ENCODE measurements around the gene YEATS4.

YEATS4 gene

DNA sequence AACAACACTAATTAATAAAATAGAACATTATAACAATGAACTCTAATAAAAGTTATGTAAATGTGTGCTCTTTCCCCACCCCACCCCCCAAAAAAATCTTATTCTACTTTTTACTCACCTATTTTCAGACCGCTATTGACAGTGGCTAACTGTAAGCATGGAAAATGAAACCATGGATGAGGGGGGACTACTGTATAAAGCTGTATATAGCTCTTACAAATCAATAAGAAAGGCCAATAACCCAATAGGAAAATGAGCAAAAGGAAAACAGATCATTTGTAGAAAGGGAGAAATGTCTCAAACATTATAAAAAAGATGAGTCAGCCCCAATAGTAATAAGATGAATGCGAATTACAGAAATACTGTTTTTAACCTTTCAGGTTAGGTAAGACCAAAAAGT lies 27.4 kb downstream of the YEATS4 start:
- in situ Hi-C loops (cut with MboI; ENCODE audit: low sequenced_read_pairs) = no loop called here

DNA sequence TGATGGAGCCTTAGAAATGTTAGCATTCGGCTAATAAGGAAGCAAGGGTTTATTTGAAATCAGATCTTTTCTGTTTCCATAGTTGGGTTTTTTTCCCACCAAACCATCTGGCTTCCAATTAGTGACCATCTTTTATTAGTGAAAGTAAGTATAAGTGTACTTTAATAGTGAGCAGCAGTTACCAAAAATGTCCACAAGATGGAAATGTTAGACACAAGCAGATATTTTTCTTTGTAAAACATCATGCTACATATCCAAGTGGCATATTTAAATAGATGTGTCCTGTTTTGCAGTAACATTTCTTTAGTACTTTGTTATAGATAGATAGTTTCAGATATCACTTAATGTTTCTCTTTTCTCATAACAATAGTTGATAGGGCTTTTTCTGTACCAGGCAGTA lies 28.8 kb downstream of the YEATS4 start:
- in situ Hi-C loops (cut with MboI; ENCODE audit: low sequenced_read_pairs) = no loop called here

DNA sequence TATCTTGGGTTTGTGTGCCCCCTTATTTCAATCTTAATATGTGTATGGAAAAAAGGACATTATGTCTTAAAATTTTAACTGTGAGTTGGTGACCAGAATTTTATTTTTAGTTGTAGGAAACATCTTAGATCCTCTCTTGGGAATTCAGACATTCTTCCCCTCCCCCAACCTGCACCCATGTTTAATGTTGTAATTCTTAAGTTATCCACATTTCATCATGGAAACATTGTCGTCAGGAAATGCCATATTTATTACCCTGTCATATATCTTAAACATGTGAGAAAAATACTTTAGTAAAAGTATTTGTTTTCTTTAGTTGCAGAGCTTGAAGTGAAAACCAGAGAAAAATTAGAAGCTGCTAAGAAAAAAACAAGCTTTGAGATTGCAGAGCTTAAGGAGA lies 30.3 kb downstream of the YEATS4 start:
- in situ Hi-C loops (cut with MboI; ENCODE audit: low sequenced_read_pairs) = no loop called here

DNA sequence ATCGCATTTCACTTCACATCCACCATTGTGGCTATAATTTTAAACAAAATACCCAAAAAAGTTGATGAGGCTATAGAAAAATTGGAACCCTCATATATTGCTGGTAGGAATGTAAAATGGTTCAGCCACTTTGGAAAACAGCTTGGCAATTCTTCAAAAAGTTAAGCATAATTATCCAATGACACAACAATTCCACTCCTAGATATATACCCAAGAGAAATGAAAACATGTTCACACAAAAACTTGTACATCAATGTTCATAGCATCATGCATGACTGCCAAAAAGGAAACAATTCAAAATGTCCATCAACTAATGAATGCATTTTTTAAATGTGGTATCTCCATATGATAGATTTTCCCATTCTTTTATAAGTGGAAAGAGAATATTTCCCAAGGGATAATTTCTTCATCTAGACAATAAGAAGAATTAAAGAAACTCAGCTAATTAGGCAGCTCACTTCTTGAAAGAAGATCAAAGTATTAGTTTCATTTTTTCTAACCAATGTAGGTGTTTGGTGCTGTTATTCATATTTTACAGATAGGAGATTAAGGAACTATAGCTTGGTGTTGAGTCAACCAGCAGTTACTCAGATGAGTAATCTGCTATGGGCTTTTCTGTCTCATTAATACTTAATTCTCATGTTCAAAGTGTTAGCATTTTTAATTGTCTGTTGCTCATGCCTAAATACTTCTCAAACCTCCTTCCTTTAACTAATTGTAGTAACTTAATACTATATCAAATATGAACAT lies 32.8 kb downstream of the YEATS4 start:
- in situ Hi-C loops (cut with MboI; ENCODE audit: low sequenced_read_pairs) = no loop called here

DNA sequence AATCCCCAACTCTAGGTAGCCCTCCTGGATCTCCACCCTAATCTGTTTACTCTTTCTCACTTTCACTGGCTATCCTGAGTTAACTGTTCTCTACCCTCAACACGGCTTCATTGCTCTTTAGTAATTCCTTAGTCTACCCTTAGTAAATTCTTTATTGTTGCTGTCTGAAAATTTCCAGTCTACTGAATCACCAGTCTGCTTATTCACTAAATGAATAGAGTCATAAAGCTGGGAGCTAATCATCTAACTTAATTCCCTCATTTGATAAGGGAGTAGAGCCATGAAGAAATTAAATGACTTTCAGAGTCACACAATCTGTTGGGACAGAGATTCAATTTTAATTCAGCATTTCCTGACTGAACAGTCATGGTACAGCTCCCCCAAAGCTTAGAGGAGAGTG lies 36.5 kb downstream of the YEATS4 start:
- in situ Hi-C loops (cut with MboI; ENCODE audit: low sequenced_read_pairs) = no loop called here

DNA sequence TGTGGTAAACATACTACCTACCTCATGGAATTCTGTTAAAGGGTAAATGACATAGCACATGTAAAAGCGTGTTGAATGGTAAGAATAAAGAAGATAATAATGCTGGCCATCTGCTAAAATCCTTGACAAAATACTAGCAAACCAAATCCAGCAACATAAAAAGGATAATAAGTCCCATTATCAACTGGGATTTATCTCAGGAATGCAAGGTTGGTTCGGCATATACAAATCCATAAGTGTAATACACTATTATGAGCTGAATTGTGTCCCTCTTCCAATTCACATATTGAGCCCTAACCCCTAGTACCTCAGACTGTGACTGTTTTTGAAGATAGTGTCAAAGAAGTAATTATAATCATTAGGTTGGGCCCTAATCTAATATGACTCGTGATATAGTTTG lies 37.4 kb downstream of the YEATS4 start:
- in situ Hi-C loops (cut with MboI; ENCODE audit: low sequenced_read_pairs) = no loop called here

DNA sequence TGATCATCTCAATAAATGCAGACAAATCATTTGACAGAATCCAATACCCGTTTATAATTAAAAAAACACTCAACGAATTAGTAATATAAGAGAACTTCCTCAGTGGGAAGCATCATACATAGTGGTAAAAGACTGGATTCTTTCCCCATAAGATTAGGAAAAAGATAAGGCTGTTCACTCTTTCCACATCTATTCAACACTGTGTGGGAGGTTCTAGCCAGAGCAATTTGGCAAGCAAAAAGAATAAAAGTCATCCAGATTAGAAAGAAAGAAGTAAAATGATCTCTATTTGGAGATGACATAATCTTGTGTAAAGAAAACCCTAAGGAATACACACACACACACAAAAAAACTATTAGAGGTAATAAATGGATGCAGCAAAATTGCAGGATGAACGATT lies 38.4 kb downstream of the YEATS4 start:
- in situ Hi-C loops (cut with MboI; ENCODE audit: low sequenced_read_pairs) = no loop called here

DNA sequence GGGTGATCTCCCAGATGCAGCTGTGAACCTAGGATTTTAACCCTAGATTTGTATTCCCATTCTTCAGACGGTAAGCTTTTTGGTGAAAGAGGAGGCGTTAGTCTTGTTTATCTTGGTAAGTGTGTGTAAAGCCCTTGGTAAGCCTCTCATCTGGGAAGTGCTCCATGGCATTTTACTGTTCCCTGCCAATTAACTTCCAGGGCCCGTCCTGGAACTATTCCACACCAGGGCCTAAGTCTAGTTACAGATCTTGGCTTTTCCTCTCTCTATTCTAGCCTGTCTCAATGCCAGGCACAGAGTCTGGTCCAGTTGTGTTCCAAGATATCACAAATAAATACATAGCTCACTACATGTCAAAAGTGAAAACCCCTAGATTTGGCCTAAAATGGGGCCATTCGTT lies 42.4 kb downstream of the YEATS4 start:
- in situ Hi-C loops (cut with MboI; ENCODE audit: low sequenced_read_pairs) = no loop called here

DNA sequence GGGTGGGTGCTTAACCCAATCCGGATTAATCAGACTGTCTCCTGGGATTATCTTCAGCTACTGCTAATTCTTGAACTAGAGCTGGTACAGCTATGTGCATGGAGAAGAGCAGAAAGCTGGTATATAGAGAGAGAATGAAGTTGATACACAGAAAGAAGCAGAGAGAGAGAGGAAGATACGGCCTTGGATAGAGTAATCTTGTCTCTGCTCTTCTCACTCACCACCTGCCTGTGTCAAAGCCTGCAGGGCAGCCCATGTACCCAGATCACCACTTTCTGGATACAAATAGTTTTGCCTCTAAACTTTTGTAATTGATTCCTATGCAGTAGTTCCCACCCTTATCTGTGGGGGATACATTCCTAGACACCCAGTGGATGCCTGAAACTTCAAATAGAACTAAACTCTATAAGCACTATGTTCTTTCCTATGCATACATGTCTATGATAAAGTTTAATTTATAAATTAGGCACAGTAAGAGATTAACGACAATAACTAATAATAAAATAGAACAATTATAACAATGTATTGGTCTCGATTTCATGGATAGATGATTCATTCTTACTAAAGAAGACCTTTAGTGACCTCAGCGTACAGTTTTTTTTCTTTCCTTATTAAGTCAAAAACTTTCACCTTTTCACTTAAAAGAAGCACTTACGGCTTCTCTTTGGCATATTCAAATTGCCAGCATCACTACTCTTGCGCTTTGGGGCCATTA lies 45.5 kb downstream of the YEATS4 start:
- in situ Hi-C loops (cut with MboI; ENCODE audit: low sequenced_read_pairs) = no loop called here

DNA sequence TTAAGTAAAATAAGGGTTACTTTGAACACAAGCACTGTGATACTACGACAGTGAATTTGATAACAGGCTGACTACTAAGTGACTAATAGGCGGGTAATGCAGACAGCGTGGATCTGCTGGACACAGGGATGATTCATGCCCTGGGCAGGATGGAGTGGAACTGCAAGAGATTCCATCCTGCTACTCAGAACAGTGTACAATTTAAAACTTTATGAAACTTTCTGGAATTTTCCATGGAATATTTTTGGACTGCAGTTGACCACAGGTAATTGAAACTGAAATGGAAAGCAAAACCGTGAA lies 46.0 kb downstream of the YEATS4 start:
- in situ Hi-C loops (cut with MboI; ENCODE audit: low sequenced_read_pairs) = no loop called here

DNA sequence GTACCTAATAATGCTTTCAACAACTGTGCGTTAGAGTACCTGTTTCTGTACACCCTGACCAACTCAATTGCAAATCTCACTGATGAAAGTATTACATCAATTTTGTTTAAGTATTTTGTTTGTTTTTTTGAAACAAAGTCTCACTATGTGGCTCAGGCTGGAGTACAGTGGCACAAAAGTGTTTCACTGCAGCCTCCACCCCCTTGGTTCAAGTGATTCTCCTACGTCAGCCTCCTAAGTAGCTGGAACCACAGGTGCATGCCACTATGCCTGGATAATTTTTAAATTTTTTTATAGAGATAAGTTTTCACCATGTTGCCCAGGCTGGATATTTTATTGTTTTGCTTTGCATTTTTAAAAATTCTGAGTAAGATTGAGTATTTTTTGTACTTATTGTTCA lies 46.7 kb downstream of the YEATS4 start:
- in situ Hi-C loops (cut with MboI; ENCODE audit: low sequenced_read_pairs) = no loop called here

DNA sequence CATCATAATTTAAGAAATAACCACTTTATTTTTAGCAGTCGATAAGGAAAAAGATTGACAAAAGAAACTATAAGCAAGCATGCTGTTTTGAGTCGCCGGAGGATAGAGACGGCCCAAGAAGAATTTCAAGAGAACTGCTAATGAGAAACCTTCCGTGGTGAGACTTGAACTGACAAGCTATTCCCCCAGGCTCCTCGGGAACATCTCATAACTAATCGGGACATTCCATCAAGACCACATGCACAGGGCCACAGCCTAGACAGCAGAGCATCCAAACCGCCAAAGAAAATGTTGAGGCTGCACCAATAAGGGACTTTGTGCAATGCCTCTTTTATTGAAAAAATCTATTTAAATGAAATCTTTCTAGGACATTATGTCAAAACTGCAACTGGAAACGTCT lies 51.0 kb downstream of the YEATS4 start:
- in situ Hi-C loops (cut with MboI; ENCODE audit: low sequenced_read_pairs) = no loop called here

DNA sequence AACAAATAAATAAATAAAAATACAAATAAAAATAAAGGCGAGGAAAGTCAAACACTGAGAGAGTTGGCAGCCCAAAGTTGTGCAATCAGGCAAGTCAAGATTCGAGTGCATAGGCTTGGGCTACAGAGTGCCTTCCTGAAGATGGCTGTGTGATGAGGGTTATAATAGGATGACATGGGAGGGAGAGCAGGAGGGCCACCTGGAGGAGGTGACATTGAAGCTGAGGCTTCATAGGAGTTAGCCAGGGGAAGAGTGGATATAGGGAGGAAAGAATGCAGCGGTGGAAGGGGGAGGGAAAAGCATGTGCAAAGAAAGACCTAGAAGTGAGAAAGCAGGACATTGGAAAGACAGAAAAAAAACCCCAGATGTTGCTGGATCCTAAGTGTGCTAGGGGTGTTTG lies 53.1 kb downstream of the YEATS4 start:
- in situ Hi-C loops (cut with MboI; ENCODE audit: low sequenced_read_pairs) = no loop called here

DNA sequence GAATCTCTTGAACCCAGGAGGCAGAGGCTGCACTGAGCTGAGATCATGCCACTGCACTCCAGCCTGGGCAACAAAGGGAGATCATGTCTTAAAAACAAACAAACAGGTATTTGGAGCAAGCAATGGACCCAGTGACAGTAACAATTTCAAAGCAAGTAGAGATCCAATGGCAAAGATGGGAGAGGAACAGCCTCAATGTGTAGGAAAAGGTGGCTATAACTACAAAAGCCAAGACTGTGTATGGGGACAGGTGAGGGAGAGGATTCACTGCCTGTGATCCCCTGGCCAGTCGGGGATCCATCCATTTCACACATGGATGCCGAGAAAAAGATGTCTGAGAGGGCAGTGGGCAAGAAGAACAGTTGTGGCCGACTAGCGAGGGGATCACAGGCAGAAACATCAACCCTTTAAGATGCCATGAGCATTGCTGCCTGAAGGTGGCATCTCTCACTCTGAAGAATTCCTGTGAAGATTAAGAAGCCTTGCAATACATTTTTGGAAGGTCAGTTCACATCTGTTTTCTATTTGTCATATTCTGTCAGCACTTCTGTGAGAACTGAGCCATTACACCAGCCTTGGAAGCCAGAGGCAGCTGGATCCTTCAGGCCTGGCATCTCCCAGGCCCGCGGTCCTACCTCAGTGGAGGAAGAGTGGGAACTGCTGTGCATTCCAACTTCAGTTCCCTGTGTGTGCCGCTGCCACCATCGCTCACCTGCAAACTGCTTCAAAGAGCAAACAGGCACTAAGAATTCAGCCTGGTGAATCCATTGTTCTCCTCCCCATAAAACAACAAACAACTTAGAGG lies 56.1 kb downstream of the YEATS4 start:
- in situ Hi-C loops (cut with MboI; ENCODE audit: low sequenced_read_pairs) = no loop called here

DNA sequence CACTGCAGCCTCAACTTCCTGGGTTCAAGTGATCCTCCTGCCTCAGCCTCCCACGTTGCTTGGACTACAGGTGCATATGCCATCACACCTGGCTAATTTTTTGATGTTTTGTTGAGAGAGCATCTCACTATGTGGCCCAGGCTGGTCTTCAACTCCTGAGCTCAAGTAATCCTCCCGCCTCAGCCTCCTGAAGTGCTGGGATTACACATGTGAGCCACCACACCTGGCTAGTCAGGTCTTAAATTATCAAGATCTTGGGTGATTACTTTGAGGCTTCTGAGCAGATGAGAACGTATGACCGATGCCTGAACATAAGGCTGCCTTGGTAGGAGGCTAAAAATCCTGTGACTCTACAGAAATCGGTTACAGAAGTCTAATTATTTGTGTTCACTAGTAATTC lies 57.7 kb downstream of the YEATS4 start:
- in situ Hi-C loops (cut with MboI; ENCODE audit: low sequenced_read_pairs) = no loop called here

DNA sequence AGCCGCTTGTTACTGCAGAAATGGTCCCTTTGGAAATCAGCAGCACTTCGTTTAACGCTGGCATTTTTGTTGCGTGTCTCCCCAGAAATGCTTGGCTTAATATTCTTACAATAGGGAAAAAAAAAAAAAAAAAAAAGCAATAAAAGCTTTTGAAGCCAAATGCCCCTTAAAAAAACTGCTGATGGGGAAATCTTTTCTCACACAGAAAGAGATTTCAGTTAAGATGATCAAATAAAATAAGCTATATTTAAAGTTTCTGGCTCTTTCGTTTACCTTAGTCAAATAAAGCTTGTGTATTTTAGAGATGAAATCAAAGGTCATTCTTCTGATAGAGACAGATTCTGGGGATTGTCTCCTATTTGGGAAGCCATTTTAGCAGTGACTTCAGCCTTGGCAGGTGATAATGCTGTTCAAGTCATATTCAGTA lies 58.2 kb downstream of the YEATS4 start:
- in situ Hi-C loops (cut with MboI; ENCODE audit: low sequenced_read_pairs) = no loop called here

DNA sequence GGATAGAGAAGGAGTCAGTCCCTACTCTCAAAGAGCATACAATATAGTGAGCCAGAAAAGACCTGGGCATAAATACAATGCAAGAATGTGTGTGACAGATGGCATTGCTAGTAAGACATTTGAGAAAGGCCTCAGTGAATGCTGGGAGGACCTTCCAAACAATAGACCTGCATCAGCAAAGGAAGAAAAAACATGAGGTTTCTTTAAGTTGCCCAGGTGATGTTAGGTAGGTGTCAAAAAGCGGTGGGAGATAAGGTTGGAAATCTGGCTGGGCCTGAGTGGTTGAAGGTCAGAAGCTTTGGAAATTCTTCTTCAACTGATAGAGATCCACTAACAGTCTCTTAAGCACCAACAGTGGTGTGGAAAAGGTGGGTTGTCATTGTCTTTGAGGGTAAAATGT lies 60.2 kb downstream of the YEATS4 start:
- in situ Hi-C loops (cut with MboI; ENCODE audit: low sequenced_read_pairs) = no loop called here

DNA sequence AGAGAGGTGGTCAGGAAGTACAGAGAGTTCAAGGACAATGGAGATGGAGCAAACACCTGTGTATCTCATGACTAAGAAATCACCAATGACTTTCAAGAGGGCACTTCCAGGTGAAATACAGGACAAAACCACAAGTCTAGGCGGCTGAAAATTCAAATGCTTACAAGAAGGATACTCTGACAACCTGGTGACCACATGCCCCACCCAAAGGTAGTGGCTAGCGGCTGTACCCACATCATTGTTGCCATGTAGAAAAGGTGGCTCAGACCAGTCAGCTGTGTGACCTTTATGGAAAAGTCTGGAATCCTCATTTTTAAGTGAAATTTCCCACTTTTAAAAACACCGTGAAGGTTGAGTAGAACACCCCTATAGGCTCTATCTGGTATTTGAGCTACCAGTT lies 62.0 kb downstream of the YEATS4 start:
- in situ Hi-C loops (cut with MboI; ENCODE audit: low sequenced_read_pairs) = no loop called here

DNA sequence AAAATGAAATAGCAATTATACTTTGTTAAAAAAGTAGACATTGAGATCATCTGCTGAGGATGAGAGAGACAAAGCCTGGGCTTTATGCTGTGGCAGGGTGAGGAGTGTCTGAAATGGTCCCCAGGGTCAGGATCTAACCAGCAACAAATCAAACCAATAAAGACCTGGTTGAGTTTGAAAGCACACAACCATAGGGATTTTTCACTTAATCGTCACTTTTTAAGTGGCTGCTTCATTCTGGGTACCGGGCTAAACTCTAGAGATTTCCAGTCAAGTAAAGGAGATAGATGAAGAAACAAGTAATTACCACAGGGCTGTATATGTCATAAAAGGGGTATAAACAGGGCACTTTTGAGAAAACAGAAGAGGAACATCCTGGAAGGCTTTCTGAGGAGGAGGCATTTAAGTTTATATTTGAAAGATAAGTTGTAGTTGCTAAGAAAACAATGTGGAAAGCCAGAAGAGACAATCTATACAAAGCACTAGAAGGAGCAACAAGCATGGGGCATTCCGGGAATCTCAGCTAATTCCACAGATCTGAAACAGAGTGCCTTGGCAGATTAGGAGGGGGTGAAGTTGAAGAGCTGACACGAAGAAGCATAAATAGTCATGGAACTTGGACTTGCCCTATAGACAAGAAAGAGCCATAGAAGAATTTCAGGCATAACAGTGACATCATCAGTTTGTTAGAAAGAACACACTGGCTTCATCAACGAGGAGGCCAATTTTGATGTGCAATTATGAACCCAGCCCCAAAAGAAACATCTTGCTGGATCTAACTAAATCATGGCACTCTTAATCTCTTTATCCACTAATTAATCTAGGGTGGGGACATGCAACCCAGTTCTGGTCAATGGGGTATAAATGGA lies 63.7 kb downstream of the YEATS4 start:
- in situ Hi-C loops (cut with MboI; ENCODE audit: low sequenced_read_pairs) = no loop called here

DNA sequence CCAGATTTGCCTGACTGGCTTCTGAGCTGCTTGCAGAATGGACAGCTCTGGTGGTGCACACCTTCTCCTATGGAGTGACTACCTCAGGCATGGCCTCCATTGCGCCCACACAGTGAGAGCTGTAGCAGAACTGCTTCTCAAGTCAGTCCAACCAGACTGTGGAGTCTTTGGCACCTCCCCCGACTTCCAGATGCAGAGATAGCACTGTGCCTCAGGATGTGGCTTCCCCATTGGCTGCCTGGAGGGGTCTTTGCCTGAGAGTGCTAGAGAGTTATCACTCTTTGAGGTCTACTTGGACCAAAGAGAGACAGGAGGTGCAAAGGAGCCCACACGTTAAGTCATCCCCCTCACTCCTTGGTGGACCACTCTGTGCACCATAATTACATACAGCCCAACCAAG lies 65.9 kb downstream of the YEATS4 start:
- in situ Hi-C loops (cut with MboI; ENCODE audit: low sequenced_read_pairs) = no loop called here
